ENCODE results near the gene SBF1.

Gene SBF1

GRCh38 chr22:50406416-50407170, 68.2 kb downstream of the SBF1 start:
- TF ChIP-seq, protein P1, sequence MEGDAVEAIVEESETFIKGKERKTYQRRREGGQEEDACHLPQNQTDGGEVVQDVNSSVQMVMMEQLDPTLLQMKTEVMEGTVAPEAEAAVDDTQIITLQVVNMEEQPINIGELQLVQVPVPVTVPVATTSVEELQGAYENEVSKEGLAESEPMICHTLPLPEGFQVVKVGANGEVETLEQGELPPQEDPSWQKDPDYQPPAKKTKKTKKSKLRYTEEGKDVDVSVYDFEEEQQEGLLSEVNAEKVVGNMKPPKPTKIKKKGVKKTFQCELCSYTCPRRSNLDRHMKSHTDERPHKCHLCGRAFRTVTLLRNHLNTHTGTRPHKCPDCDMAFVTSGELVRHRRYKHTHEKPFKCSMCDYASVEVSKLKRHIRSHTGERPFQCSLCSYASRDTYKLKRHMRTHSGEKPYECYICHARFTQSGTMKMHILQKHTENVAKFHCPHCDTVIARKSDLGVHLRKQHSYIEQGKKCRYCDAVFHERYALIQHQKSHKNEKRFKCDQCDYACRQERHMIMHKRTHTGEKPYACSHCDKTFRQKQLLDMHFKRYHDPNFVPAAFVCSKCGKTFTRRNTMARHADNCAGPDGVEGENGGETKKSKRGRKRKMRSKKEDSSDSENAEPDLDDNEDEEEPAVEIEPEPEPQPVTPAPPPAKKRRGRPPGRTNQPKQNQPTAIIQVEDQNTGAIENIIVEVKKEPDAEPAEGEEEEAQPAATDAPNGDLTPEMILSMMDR (IDR thresholded peaks at IDR 0.05; ENCODE audit: borderline replicate concordance, control extremely low read depth, extremely low read depth, insufficient read depth, missing control alignments): no peak
- no peak for DNase-seq (ENCODE audit: low spot score)
- in situ Hi-C loops (cut with MboI; ENCODE audit: low sequenced_read_pairs, unreplicated experiment): no loop called here

DNA sequence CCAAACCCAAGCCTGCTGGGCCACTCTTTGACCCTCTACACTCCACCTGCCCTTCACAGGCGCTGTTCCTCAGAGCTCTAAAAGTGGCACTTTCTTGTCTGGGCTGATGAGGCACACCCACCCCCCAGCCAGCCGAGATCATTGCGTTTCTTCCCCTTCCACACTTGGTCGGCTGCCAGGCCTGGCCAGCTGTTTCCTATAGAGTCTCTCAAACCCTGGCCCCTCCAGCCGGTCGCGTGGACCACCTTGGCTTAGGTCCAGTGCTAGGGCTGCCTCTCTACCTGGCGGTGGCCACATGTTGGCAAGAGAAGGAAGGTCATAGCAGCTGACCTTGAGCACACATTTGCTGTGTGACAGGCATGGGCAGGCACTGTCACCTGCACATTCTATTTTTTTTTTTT, 71.1 kb downstream of the SBF1 start:
- TF ChIP-seq, protein P1 (IDR thresholded peaks at IDR 0.05; ENCODE audit: borderline replicate concordance, control extremely low read depth, extremely low read depth, insufficient read depth, missing control alignments): no peak
- DNase-seq (ENCODE audit: low spot score): no peak

GRCh38 chr22:50401907-50402306, 72.9 kb downstream of the SBF1 start:
- TF ChIP-seq, protein P1 (IDR thresholded peaks at IDR 0.05; ENCODE audit: borderline replicate concordance, control extremely low read depth, extremely low read depth, insufficient read depth, missing control alignments): no peak
- in situ Hi-C loops (cut with MboI; ENCODE audit: low sequenced_read_pairs, unreplicated experiment): no loop called here
- no peak for DNase-seq (ENCODE audit: low spot score)

More for the DNA sequence above, 71.1 kb downstream of the SBF1 start:
- in situ Hi-C loops (cut with MboI; ENCODE audit: low sequenced_read_pairs, unreplicated experiment): no loop called here

GRCh38 chr22:50400931-50401330, 73.9 kb downstream of the SBF1 start:
- TF ChIP-seq, protein P1 (IDR thresholded peaks at IDR 0.05; ENCODE audit: borderline replicate concordance, control extremely low read depth, extremely low read depth, insufficient read depth, missing control alignments): no peak
- no peak for DNase-seq (ENCODE audit: low spot score)
- in situ Hi-C loops (cut with MboI; ENCODE audit: low sequenced_read_pairs, unreplicated experiment): no loop called here

DNA sequence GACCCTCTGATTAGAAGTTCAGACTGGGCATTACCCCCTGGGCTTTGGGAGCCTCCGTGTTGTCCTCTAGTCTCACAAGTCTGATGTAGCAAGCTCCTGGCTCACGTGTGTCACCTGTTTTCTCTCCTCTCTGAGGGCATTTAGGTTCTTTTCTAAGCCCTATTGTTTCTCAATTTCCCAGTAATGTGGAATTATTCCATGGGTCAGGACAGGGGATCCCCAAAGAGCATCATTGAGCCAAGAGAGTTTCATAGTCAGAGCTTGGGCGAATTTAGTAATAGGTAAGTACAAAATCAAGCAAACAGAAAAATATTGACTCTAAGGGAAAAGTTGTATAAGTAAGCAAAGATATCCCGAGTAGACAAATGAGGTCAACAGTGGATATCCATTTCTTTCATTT, 74.4 kb downstream of the SBF1 start:
- TF ChIP-seq, protein P1 (IDR thresholded peaks at IDR 0.05; ENCODE audit: borderline replicate concordance, control extremely low read depth, extremely low read depth, insufficient read depth, missing control alignments): no peak
- in situ Hi-C loops (cut with MboI; ENCODE audit: low sequenced_read_pairs, unreplicated experiment): no loop called here
- DNase-seq (ENCODE audit: low spot score): no peak

DNA sequence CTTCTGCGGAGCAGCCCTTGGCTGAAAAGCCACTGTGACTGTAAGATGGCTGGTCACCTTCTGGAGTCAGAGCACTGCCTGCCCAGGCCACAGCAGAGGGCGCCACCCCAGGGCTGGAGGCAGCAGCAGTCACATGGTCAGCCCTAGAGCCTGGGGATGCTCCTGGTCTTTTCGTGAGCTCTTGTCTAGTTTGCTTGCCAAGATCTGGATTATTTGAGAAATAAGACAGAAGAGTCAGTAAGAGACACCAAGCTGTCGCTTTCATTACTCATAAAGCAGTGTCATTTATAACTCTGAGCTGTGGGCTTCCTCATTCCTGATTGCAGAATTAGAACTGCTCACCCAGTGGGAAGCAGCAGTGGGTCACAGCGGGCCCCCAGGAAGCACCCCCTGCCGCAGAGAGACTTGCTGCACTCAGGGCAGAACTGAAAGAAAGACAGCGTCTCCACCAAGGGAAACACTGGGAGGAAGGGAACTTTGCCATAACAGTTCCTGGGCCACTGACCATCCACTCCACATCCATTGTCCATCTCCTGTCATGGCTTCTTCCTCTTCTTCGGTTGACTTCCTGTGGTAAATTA, 75.0 kb downstream of the SBF1 start:
- DNase-seq (ENCODE audit: low spot score): peak; percentile 65
- TF ChIP-seq, protein P1 (IDR thresholded peaks at IDR 0.05; ENCODE audit: borderline replicate concordance, control extremely low read depth, extremely low read depth, insufficient read depth, missing control alignments): peak; percentile 72
- in situ Hi-C loops (cut with MboI; ENCODE audit: low sequenced_read_pairs, unreplicated experiment): no loop called here

Data from GM13976 (cell line).